Breast epithelium (tissue), 3 donors: ENCODE data around the gene PSD.

Experiments
- POLR2A ChIP-seq: fragments of 450-650 bp; IDR thresholded peaks from one replicate; pipeline ENCODE4 v1.6.1; 2016; ENCODE audit warnings: antibody characterized with exemption, mild to moderate bottlenecking, moderate library complexity
- POLR2AphosphoS5 ChIP-seq, 3 donors: sonication (generic); formaldehyde crosslinking; IDR thresholded peaks; one replicate each; pipeline ENCODE4 v1.6.1; 2017; ENCODE audit warnings: antibody characterized with exemption in 3 of 3
- TF ChIP-seq, protein P1 (sequence below), 3 donors: fragments of 450-650 bp; IDR thresholded peaks; one replicate each; pipeline ENCODE4 v1.5.1; 2016 to 2017; ENCODE audit warnings: antibody characterized with exemption in 3 of 3, mild to moderate bottlenecking in 3 of 3, moderate library complexity in 3 of 3

DNA sequence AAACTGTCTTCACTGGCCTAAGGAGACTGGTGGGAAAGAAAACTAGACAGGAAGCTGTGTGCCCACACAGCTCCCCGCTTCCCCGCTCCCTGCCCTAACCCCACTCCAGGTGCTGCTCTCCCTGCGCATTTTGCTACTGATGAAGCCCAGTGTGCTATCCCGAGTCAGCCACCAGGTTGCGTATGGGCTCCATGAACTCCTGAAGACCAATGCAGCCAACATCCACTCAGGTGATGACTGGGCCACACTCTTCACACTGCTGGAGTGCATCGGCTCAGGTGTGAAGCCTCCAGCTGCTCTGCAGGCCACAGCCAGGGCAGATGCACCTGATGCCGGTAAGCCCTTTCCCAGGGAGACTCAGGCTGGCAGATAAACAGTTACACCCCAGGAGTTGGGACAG, 43.3 kb downstream of the PSD start:
- TF ChIP-seq, protein P1, sequence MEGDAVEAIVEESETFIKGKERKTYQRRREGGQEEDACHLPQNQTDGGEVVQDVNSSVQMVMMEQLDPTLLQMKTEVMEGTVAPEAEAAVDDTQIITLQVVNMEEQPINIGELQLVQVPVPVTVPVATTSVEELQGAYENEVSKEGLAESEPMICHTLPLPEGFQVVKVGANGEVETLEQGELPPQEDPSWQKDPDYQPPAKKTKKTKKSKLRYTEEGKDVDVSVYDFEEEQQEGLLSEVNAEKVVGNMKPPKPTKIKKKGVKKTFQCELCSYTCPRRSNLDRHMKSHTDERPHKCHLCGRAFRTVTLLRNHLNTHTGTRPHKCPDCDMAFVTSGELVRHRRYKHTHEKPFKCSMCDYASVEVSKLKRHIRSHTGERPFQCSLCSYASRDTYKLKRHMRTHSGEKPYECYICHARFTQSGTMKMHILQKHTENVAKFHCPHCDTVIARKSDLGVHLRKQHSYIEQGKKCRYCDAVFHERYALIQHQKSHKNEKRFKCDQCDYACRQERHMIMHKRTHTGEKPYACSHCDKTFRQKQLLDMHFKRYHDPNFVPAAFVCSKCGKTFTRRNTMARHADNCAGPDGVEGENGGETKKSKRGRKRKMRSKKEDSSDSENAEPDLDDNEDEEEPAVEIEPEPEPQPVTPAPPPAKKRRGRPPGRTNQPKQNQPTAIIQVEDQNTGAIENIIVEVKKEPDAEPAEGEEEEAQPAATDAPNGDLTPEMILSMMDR (IDR thresholded peaks at IDR 0.05), result no peak
- TF ChIP-seq POLR2A (no peak), POLR2AphosphoS5 (IDR thresholded peaks at IDR 0.05) (no peak)
